A673 (cell line): Measurements from ENCODE around the gene FBXL15. TPM values are rescaled to one million over a fixed set of nuclear protein-coding genes. Genes with fewer than 3 reads are reported as not detected.

Experiments used
- BruUV-seq: library from RNA; stranded (reverse); fragments of 400-500 nt; replicated peaks from 2 replicates; lab custom pipeline; 2021; lab: Mats Ljungman, UMichigan
- CTCF ChIA-PET: fragments of 300-600 bp; sonication (Branson Sonifier 250); formaldehyde crosslinking; loops from one replicate; lab custom pipeline; 2022; ENCODE audit warnings: antibody characterized with exemption; lab: Charles Lee
- POLR2A ChIA-PET: fragments of 300-600 bp; sonication (Branson Sonifier 250); formaldehyde crosslinking; loops from one replicate; lab custom pipeline; 2022; ENCODE audit warnings: antibody characterized with exemption; ENCODE audit not compliant: low non-redundant PET; lab: Charles Lee
- DNase-seq: peaks from one replicate; pipeline ENCODE4 v3.0.0-alpha.2; 2015; ENCODE audit warnings: low spot score
- H3K27ac ChIP-seq: fragments of 200-600 bp; sonication (generic); 2 replicates; pipeline ENCODE4 v1.5.1; 2016; ENCODE audit warnings: mixed run types, low read depth, mild to moderate bottlenecking, mixed read lengths, antibody characterized with exemption, low read length; ENCODE audit not compliant: poor library complexity, severe bottlenecking
- H3K27me3 ChIP-seq: fragments of 200-600 bp; sonication (generic); replicated peaks from 2 replicates; pipeline ENCODE4 v1.6.1; 2017; ENCODE audit warnings: mixed run types, low read depth, mild to moderate bottlenecking, mixed read lengths, antibody characterized with exemption, low read length; ENCODE audit not compliant: insufficient read depth, poor library complexity
- H3K36me3 ChIP-seq: fragments of 200-600 bp; sonication (generic); 2 replicates; pipeline ENCODE4 v1.6.1; 2016; ENCODE audit warnings: mixed run types, mild to moderate bottlenecking, mixed read lengths, antibody characterized with exemption, low read length; ENCODE audit not compliant: insufficient read depth, poor library complexity, severe bottlenecking
- H3K4me1 ChIP-seq: fragments of 200-600 bp; sonication (generic); 2 replicates; pipeline ENCODE4 v1.6.1; 2017; ENCODE audit warnings: mixed run types, mild to moderate bottlenecking, mixed read lengths, antibody characterized with exemption, low read length; ENCODE audit not compliant: insufficient read depth, poor library complexity, severe bottlenecking
- H3K4me3 ChIP-seq: fragments of 200-600 bp; sonication (generic); 2 replicates; pipeline ENCODE4 v1.5.1; 2016; ENCODE audit warnings: low read depth, mixed run types, mild to moderate bottlenecking, mixed read lengths, low read length; ENCODE audit not compliant: poor library complexity, severe bottlenecking
- H3K9me3 ChIP-seq: fragments of 200-600 bp; sonication (generic); 2 replicates; pipeline ENCODE4 v1.6.1; 2016; ENCODE audit warnings: mixed run types, low read depth, mild to moderate bottlenecking, mixed read lengths, antibody characterized with exemption, low read length; ENCODE audit not compliant: poor library complexity, severe bottlenecking
- EZH2 ChIP-seq: fragments of 200-600 bp; sonication (generic); IDR thresholded peaks from 2 replicates; pipeline ENCODE4 v1.6.1; 2017; ENCODE audit warnings: borderline replicate concordance, low read depth, mild to moderate bottlenecking, mixed read lengths, antibody characterized with exemption, low read length; ENCODE audit not compliant: poor library complexity, severe bottlenecking
- intact Hi-C: fragments of 100-400 bp; cut with micrococcal nuclease; formaldehyde crosslinking; loops from one replicate; pipeline ENCODE4 v1.10.0; 2022; ENCODE audit not compliant: unreplicated experiment
- total RNA-seq: library from RNA; stranded (reverse); gene quantifications from 2 replicates; pipeline ENCODE4 v1.2.3, GENCODE V29; 2021
- TF ChIP-seq, protein P1 (sequence below): fragments of 300-800, 200-600 bp; sonication (generic); conservative IDR thresholded peaks from 2 replicates; pipeline ENCODE4 v1.5.1; 2017; ENCODE audit warnings: low read depth, mild to moderate bottlenecking, antibody characterized with exemption, low read length, moderate library complexity, mixed read lengths

FBXL15 gene
- total RNA-seq, 1 experiment from 2014 or later: 8.9 TPM

GRCh38 chr10:102460836-102461186 is 40.2 kb downstream of the FBXL15 start:
- Histone ChIP-seq H3K4me3 (peak overlapping the region; percentile 52), H3K27ac (no peak overlapping the region), H3K4me1 (peaks cover 6% of the 10 kb centered on the region), H3K36me3 (peaks cover under 1% of the 10 kb centered on the region), H3K9me3 (no peaks in the 10 kb centered on the region), H3K27me3 (no peaks in the 10 kb centered on the region)
- CTCF ChIA-PET: no interaction called here
- no TSS peak for BruUV-seq
- POLR2A ChIA-PET: no interaction called here
- TF ChIP-seq, protein P1, sequence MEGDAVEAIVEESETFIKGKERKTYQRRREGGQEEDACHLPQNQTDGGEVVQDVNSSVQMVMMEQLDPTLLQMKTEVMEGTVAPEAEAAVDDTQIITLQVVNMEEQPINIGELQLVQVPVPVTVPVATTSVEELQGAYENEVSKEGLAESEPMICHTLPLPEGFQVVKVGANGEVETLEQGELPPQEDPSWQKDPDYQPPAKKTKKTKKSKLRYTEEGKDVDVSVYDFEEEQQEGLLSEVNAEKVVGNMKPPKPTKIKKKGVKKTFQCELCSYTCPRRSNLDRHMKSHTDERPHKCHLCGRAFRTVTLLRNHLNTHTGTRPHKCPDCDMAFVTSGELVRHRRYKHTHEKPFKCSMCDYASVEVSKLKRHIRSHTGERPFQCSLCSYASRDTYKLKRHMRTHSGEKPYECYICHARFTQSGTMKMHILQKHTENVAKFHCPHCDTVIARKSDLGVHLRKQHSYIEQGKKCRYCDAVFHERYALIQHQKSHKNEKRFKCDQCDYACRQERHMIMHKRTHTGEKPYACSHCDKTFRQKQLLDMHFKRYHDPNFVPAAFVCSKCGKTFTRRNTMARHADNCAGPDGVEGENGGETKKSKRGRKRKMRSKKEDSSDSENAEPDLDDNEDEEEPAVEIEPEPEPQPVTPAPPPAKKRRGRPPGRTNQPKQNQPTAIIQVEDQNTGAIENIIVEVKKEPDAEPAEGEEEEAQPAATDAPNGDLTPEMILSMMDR: no peak
- no peak for TF ChIP-seq EZH2
- intact Hi-C loops: no loop called here
- DNase-seq: no peak

DNA sequence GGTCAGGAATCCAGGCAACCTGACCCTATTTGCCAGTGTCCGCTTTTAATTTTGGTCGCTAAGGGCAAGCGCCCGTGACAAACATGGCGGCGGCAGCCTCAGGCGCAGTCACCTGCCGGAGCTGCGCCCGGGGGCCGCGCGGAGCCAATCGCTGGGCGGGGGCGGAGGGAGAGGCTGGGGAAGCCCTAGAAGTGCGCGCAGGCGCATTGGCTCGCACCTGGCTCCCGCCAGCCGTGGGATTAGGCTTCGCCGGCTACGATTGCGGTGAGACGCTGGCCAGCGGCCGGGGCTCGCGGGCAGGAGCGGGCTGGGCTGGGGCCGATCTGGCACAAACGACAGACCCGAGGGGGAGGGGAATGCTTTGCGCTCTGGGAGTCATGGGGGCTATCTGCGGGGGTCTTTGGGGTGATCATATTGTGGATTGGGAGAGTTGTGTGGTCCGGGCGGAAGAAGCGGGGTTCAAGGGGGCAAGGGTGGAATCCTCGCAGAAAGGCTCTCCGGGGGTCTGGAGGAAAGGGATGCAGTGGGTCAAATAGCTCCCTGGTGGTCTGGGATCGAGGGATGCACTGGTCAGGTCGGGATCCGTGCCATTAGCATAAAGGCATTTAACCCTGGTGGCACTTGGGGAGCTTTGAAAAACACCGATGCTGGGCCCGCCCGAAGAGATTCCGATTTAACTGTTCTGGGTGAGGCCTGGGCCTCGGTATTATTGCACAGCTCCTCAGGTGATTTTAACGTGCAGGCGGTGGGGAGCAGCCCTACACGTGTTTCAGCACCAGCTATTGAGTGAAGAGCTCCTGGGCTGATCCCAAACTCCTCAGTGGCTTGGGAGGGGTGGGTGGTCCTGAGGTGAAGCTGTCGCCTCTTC is 40.8 kb downstream of the FBXL15 start:
- POLR2A ChIA-PET: interaction anchor here (0.6 kb wide), 3 partner anchors 8 to 82 kb away, joined by 4 to 7 read pairs (median 6); no protein-coding TSS in a partner anchor
- Histone ChIP-seq H3K36me3 (no peaks in the 10 kb centered on the region), H3K4me1 (peaks cover 6% of the 10 kb centered on the region), H3K4me3 (peak overlapping the region; percentile 52), H3K27me3 (no peaks in the 10 kb centered on the region), H3K27ac (peak overlapping the region; percentile 45), H3K9me3 (no peaks in the 10 kb centered on the region)
- peak; percentile 94 for DNase-seq
- intact Hi-C loops: no loop called here
- CTCF ChIA-PET: interaction anchor here (0.5 to 1.2 kb wide), 2 partner anchors 43 to 122 kb away, joined by 3 read pairs; partner anchors contain the start of gene SUFU
- TF ChIP-seq, protein P1: no peak
- TF ChIP-seq EZH2: no peak
- TSS peak; percentile 27 for BruUV-seq

DNA sequence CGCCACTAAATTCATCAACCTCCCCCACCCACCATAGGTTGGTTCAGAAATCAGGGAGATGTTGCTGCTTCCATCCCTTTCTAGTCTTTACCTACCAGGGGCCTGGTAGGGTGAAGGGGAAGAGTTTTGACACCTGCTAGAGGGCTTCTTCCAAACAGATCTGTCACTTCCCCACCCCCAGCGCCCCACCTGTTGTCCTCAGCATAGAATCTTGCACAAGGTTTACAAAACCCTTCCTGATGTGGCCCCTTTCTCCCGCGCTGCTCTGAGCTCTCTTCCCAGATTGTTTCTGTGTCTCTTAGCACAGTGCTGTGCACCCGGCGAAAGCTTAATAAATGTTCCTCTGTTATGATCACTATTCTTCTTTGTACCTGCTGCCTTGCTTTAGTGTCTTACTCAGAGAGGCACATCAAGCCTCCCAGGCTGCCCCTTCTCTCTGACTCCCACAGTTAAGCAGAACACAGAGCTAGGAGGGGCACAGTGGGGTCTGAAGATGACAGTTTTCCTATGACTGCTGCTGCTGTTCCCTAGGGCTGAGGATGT is 41.9 kb downstream of the FBXL15 start:
- POLR2A ChIA-PET: no interaction called here
- CTCF ChIA-PET: no interaction called here
- TF ChIP-seq EZH2: no peak
- TF ChIP-seq, protein P1: no peak
- no TSS peak for BruUV-seq
- H3K4me1 ChIP-seq: peaks cover 6% of the 10 kb centered on the region
- no peaks in the 10 kb centered on the region for H3K9me3 ChIP-seq
- no peaks in the 10 kb centered on the region for H3K27me3 ChIP-seq
- H3K36me3 ChIP-seq: no peaks in the 10 kb centered on the region
- intact Hi-C loops: no loop called here
- H3K27ac ChIP-seq: no peak overlapping the region
- no peak overlapping the region for H3K4me3 ChIP-seq
- DNase-seq: no peak
